ENCODE measurements around the gene SEPTIN10. TPM values are rescaled to one million over a fixed set of nuclear protein-coding genes. Genes with fewer than 3 reads are reported as not detected.

The SEPTIN10 gene
- total RNA-seq, 1 donor from 2014 or later: 69.2 TPM

GRCh38 chr2:109507217-109507616 is 106.5 kb downstream of the SEPTIN10 start:
- Mint-ChIP-seq H3K9me3 (peaks cover 3% of the 10 kb centered on the region), H3K36me3 (peaks cover 2% of the 10 kb centered on the region), H3K4me3 (no peak overlapping the region), H3K27me3 (ENCODE audit: low read depth) (no peaks in the 10 kb centered on the region), H3K4me1 (no peaks in the 10 kb centered on the region), H3K27ac (no peak overlapping the region)
- DNase-seq (ENCODE audit: low spot score in 2 of 2, unreplicated experiment in 2 of 2): no peak
- no peak for TF ChIP-seq CTCF (IDR thresholded peaks at IDR 0.05; ENCODE audit: unreplicated experiment)

GRCh38 chr2:109503191-109503590 is 110.6 kb downstream of the SEPTIN10 start:
- no peaks in the 10 kb centered on the region for H3K36me3 Mint-ChIP-seq
- no peak overlapping the region for H3K4me3 Mint-ChIP-seq
- H3K9me3 Mint-ChIP-seq: no peaks in the 10 kb centered on the region
- H3K4me1 Mint-ChIP-seq: peaks cover 16% of the 10 kb centered on the region
- TF ChIP-seq CTCF (IDR thresholded peaks at IDR 0.05; ENCODE audit: unreplicated experiment): no peak
- H3K27me3 Mint-ChIP-seq (ENCODE audit: low read depth): no peaks in the 10 kb centered on the region
- DNase-seq (ENCODE audit: low spot score in 2 of 2, unreplicated experiment in 2 of 2): no peak
- H3K27ac Mint-ChIP-seq: no peak overlapping the region

- no peak for DNase-seq (ENCODE audit: low spot score in 2 of 2, unreplicated experiment in 2 of 2)
- Mint-ChIP-seq H3K27me3 (ENCODE audit: low read depth) (no peaks in the 10 kb centered on the region), H3K4me3 (no peak overlapping the region), H3K4me1 (peaks cover 27% of the 10 kb centered on the region), H3K27ac (no peak overlapping the region), H3K9me3 (no peaks in the 10 kb centered on the region), H3K36me3 (no peaks in the 10 kb centered on the region)
- TF ChIP-seq CTCF (IDR thresholded peaks at IDR 0.05; ENCODE audit: unreplicated experiment): no peak
These were observed 112.3 kb downstream of the SEPTIN10 start for GRCh38 chr2:109501461-109501860.

- Mint-ChIP-seq H3K4me3 (no peak overlapping the region), H3K36me3 (no peaks in the 10 kb centered on the region), H3K4me1 (peaks cover 27% of the 10 kb centered on the region), H3K27ac (no peak overlapping the region), H3K9me3 (no peaks in the 10 kb centered on the region), H3K27me3 (ENCODE audit: low read depth) (no peaks in the 10 kb centered on the region)
- no peak for TF ChIP-seq CTCF (IDR thresholded peaks at IDR 0.05; ENCODE audit: unreplicated experiment)
- no peak for DNase-seq (ENCODE audit: low spot score in 2 of 2, unreplicated experiment in 2 of 2)
These were observed 112.9 kb downstream of the SEPTIN10 start for GRCh38 chr2:109500910-109501309.

- Mint-ChIP-seq H3K27ac (no peak overlapping the region), H3K4me3 (no peak overlapping the region), H3K4me1 (peaks cover 27% of the 10 kb centered on the region), H3K36me3 (no peaks in the 10 kb centered on the region), H3K9me3 (no peaks in the 10 kb centered on the region), H3K27me3 (ENCODE audit: low read depth) (no peaks in the 10 kb centered on the region)
- no peak for TF ChIP-seq CTCF (IDR thresholded peaks at IDR 0.05; ENCODE audit: unreplicated experiment)
- no peak for DNase-seq (ENCODE audit: low spot score in 2 of 2, unreplicated experiment in 2 of 2)
These were observed 114.2 kb downstream of the SEPTIN10 start for GRCh38 chr2:109499566-109499965.

- no peak for DNase-seq (ENCODE audit: low spot score in 2 of 2, unreplicated experiment in 2 of 2)
- Mint-ChIP-seq H3K4me3 (no peak overlapping the region), H3K36me3 (no peaks in the 10 kb centered on the region), H3K9me3 (no peaks in the 10 kb centered on the region), H3K4me1 (peaks cover 27% of the 10 kb centered on the region), H3K27me3 (ENCODE audit: low read depth) (no peaks in the 10 kb centered on the region), H3K27ac (no peak overlapping the region)
- TF ChIP-seq CTCF (IDR thresholded peaks at IDR 0.05; ENCODE audit: unreplicated experiment): no peak
These were observed 114.9 kb downstream of the SEPTIN10 start for GRCh38 chr2:109498906-109499305.

Measured in mesothelial cell of epicardium (in vitro differentiated cells).